Measurements from ENCODE around the gene GOLGA2. TPM values are rescaled to one million over a fixed set of nuclear protein-coding genes. Genes with fewer than 3 reads are reported as not detected.

The GOLGA2 gene
- total RNA-seq, 2 experiments from 2014 or later: 28.2 to 58.2 TPM

GRCh38 chr9:128304136-128304970 is 28.5 kb upstream of the GOLGA2 start:
- CTCF ChIA-PET (ENCODE audit: unreplicated experiment): no interaction called here
- Histone ChIP-seq H3K9me3 (ENCODE audit: low read length) (no peaks in the 10 kb centered on the region), H3K9me2 (ENCODE audit: insufficient read depth, low read length) (no peaks in the 10 kb centered on the region), H3K36me3 (ENCODE audit: insufficient read depth, low read length) (peaks cover 11% of the 10 kb centered on the region), H3K27ac (ENCODE audit: low read depth, low read length, poor library complexity, severe bottlenecking) (no peak overlapping the region), H4K20me1 (ENCODE audit: insufficient read depth, low read length) (no peaks in the 10 kb centered on the region), H3K4me3 (ENCODE audit: low read depth, low read length, poor library complexity, severe bottlenecking) (no peak overlapping the region), H3K79me2 (ENCODE audit: insufficient read depth, low read depth, low read length) (no peaks in the 10 kb centered on the region), H3K4me2 (ENCODE audit: low read length) (no peak overlapping the region), H2AFZ (ENCODE audit: low read length) (no peak overlapping the region), H3K4me1 (ENCODE audit: insufficient read depth, low read length, poor library complexity, severe bottlenecking) (no peaks in the 10 kb centered on the region)
- intact Hi-C loops (cut with micrococcal nuclease; ENCODE audit: unreplicated experiment): no loop called here
- BruUV-seq (replicated peaks): no TSS peak
- TF ChIP-seq CTCF (conservative IDR thresholded peaks at IDR 0.05; ENCODE audit: low read length) (no peak), EZH2phosphoT487 (IDR thresholded peaks at IDR 0.05; ENCODE audit: borderline replicate concordance, low read depth, low read length) (no peak)
- POLR2A ChIA-PET: interaction anchor here (1.3 kb wide), 1 partner anchor 29 kb away, joined by 3 read pairs; the partner anchor contains the start of genes GOLGA2 and SWI5
- DNase-seq (ENCODE audit: low spot score): no peak

DNA sequence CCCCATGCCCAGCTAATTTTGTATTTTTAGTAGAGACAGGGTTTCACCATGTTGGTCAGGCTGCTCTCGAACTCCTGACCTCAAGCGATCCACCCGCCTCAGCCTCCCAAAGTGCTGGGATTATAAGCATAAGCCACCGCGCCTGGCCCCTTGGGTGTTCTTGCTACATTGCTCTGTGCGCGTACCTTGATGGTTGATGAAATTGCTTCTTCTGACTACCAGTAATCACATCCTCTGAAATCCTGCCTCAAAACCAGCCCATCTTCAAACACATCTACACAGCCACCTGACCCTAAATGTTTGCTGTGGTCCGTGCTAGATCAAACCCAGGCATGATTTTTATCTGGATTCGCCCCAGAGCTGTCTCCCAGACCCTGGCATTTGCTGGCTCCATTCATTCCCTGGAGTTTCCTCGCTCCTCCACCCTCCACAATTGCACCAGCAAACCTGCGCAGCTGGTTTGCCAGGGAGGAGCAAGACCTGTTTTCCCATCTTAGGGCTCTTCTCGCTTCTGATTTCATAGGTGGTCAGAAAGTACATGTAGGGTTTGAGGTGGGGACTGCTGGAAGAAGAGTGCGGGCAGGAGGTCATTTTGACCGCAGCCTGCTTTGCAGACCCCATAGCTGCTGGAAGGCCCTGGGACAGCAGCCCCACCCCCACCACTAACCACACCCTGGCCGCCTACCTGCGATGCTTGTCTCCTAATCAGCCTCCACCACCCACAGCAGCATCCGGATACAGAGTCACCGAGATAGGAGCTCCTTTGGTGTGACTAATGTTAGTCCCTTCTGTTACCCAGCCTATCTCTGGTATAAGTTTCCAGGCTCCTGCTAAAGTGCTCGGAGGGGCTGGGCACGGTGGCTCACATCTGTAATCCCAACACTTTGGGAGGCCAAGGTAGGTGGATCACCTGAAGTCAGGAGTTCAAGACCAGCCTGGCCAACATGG is 23.0 kb upstream of the GOLGA2 start:
- Histone ChIP-seq H3K36me3 (ENCODE audit: insufficient read depth, low read length) (no peaks in the 10 kb centered on the region), H3K27ac (ENCODE audit: low read depth, low read length, poor library complexity, severe bottlenecking) (no peak overlapping the region), H3K9me3 (ENCODE audit: low read length) (no peaks in the 10 kb centered on the region), H4K20me1 (ENCODE audit: insufficient read depth, low read length) (no peaks in the 10 kb centered on the region), H2AFZ (ENCODE audit: low read length) (no peak overlapping the region), H3K79me2 (ENCODE audit: insufficient read depth, low read depth, low read length) (no peaks in the 10 kb centered on the region), H3K4me1 (ENCODE audit: insufficient read depth, low read length, poor library complexity, severe bottlenecking) (no peaks in the 10 kb centered on the region), H3K9me2 (ENCODE audit: insufficient read depth, low read length) (no peaks in the 10 kb centered on the region), H3K4me3 (ENCODE audit: low read depth, low read length, poor library complexity, severe bottlenecking) (no peak overlapping the region), H3K4me2 (ENCODE audit: low read length) (no peak overlapping the region)
- DNase-seq (ENCODE audit: low spot score): no peak
- CTCF ChIA-PET (ENCODE audit: unreplicated experiment): no interaction called here
- TF ChIP-seq CTCF (conservative IDR thresholded peaks at IDR 0.05; ENCODE audit: low read length) (no peak), EZH2phosphoT487 (IDR thresholded peaks at IDR 0.05; ENCODE audit: borderline replicate concordance, low read depth, low read length) (no peak)
- BruUV-seq (replicated peaks): no TSS peak
- intact Hi-C loops (cut with micrococcal nuclease; ENCODE audit: unreplicated experiment): no loop called here
- POLR2A ChIA-PET: no interaction called here

Data from OCI-LY7 (cell line).